Hepatocyte (in vitro differentiated cells): ENCODE measurements around the gene CCR7.

Experiments
- CTCF ChIP-seq: fragments of 200-600 bp; sonication (generic); IDR thresholded peaks from 2 replicates; pipeline ENCODE4 v1.5.1; 2016; ENCODE audit warnings: antibody characterized with exemption, mild to moderate bottlenecking; ENCODE audit not compliant: poor library complexity
- EZH2 ChIP-seq: fragments of 200-600 bp; sonication (generic); IDR thresholded peaks from 2 replicates; pipeline ENCODE4 v1.6.1; 2016; ENCODE audit warnings: antibody characterized with exemption, mild to moderate bottlenecking, borderline replicate concordance

- TF ChIP-seq CTCF, result no peak
- no peak for TF ChIP-seq EZH2
Measured at GRCh38 chr17:40506786-40507185, 58.5 kb downstream of the CCR7 start.
